Fibroblast of pulmonary artery (primary cell): Measurements from ENCODE around the gene AMPD3.
A peak's percentile ranks its signal among the peaks of the same experiment; 100 is the strongest.

Source experiments
- DNase-seq: peaks from one replicate; pipeline ENCODE4 v3.0.0-alpha.2; 2010; ENCODE audit warnings: low read depth
- H3K4me3 ChIP-seq: replicated peaks from 2 replicates; pipeline ENCODE4 v1.5.1; 2011; ENCODE audit warnings: low read depth, mild to moderate bottlenecking, control low read depth, low read length, moderate library complexity
- TF ChIP-seq, protein P1 (sequence below): IDR thresholded peaks from 2 replicates; pipeline ENCODE4 v1.5.1; 2011; ENCODE audit warnings: mild to moderate bottlenecking, control low read depth, low read length, inconsistent platforms; ENCODE audit errors: missing control alignments

Gene AMPD3

DNA sequence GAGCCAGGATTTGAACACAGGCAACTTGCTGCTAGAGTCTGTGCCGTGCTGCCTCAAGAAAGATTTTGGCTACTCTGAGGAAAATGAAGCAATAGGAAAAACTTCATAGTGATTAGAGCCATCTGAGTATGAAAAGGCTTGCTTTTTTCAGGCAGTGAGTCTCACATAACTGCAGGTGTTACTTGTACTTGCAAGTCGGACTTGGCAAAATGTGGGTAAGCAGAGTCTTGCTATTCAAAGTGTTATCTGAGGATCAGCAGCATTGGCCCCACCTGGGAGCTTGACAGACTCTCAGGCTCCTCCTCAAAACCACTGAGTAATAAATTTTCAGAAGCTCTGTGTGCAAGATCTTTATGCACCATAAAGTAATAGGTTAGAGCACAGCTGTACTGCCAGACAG is 67.9 kb downstream of the AMPD3 start:
- no peak overlapping the region for H3K4me3 ChIP-seq
- no peak for DNase-seq
- TF ChIP-seq, protein P1, sequence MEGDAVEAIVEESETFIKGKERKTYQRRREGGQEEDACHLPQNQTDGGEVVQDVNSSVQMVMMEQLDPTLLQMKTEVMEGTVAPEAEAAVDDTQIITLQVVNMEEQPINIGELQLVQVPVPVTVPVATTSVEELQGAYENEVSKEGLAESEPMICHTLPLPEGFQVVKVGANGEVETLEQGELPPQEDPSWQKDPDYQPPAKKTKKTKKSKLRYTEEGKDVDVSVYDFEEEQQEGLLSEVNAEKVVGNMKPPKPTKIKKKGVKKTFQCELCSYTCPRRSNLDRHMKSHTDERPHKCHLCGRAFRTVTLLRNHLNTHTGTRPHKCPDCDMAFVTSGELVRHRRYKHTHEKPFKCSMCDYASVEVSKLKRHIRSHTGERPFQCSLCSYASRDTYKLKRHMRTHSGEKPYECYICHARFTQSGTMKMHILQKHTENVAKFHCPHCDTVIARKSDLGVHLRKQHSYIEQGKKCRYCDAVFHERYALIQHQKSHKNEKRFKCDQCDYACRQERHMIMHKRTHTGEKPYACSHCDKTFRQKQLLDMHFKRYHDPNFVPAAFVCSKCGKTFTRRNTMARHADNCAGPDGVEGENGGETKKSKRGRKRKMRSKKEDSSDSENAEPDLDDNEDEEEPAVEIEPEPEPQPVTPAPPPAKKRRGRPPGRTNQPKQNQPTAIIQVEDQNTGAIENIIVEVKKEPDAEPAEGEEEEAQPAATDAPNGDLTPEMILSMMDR = no peak

DNA sequence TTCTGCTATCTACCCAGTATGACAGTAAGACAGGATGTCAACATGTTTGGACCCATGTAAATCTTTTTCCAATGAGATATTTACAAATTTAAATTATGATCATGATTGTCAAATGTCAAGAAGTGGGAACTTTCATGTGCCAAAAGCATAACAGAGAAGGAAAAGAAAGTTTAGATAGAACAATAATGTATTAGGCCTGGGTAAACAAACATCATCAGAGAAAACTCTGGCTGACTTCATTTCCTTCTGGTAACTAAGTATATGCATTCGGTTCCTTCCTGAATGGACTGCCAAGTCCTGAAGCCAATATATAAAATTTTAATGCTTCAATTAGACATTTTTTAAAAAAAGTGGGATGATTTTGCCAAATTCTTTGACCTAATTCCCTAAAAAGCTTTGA is 69.4 kb downstream of the AMPD3 start:
- peak; percentile 22 for DNase-seq
- TF ChIP-seq, protein P1 = no peak
- no peak overlapping the region for H3K4me3 ChIP-seq

DNA sequence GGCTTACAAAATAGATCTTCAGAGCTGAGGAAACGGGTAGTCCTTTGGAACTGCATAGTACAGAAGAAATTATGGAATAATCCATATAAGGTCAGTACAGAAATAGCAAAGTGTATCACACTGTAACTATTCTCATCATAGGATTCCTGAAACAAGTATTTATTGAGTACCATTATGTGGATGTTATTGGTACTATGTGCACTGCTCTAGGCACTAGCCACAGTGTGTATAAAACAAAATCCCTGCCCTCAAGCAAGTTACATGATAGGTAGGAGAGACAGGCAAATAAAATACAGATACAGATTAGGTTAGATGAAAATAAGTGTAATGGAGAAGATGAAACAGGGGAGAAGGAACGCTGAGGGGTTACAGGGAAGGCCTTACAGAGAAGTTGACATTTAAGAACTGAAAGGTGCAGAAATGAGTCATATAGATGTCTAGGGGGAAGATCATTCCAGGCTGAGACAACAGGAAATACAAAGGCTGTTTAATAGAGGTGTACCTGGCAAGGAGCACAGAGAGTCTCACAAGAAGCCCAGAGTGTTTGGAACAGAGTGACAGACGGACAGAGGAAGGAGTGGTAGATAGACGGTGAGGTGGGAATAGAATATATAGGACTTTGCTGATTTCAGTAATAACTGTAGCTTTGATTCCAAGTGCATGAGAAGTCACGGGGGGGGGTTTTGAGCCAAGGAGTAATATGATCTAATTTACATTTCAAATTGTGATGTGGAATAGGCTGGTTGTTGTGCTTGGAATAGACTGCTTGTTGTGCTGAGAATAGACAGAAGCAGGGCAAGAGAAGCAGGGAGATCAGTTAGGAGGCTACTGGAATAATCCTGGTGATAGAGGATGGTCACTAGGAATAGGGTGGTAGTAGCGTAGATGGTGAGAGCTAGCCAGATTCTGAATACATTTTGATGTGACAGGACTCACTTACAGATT is 72.2 kb downstream of the AMPD3 start:
- DNase-seq = no peak
- no peak overlapping the region for H3K4me3 ChIP-seq
- TF ChIP-seq, protein P1 = no peak

DNA sequence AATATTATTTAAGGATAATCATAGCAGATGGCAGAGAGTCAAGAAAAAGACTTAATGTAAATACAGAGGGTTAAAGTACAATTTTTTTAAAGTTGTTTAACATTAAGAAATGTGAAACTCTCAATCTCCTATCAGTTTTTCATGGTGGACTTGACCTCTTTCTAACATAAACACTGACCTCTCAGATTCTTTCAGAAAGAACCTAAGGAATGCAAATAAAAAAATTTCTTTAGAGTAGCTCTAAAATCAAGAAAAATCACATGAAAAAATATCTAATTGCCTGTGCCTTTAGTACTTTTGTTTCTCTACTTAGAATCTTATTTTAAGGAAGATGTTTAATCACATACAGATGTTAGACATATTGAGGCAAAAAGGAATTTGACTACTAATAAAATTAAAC is 73.1 kb downstream of the AMPD3 start:
- DNase-seq = no peak
- TF ChIP-seq, protein P1 = no peak
- no peak overlapping the region for H3K4me3 ChIP-seq

DNA sequence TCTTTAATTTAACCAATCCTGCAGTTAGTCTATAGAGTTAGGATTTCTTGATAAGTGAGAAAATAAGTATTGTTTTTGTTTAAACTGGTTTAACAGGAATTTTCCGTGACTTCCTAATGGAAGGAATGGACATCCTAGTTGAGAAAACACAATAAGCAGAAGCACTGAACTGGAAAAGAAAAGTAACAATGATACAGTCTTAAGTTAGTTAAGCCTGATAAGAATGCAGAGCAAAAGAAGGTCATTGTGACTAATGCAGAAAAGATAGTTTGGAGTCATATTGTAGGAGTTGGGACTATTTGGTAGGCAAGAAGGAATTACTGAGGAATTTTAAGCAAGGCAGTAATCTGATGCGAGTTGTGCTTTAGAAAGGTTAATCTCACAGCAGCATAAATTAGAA is 74.2 kb downstream of the AMPD3 start:
- H3K4me3 ChIP-seq = no peak overlapping the region
- DNase-seq = no peak
- TF ChIP-seq, protein P1 = no peak

DNA sequence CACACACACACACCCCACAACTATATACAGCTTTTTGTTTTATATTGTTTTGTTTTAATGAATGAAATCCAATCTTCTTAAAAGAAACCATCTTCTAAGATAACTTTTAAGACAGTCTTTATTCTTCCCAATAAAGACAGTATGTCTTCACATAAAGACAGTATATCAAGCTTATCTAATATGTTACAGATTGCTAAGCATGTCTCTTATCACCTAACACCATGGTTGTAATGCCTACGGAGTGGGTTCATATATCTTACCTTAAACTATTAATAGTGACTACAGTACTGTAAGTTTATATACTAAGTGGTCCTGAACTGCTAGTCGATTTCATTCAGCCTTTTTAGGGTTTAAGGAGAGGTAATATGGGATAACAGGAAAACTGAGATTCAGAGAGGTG is 77.5 kb downstream of the AMPD3 start:
- no peak for DNase-seq
- no peak overlapping the region for H3K4me3 ChIP-seq
- TF ChIP-seq, protein P1 = no peak

DNA sequence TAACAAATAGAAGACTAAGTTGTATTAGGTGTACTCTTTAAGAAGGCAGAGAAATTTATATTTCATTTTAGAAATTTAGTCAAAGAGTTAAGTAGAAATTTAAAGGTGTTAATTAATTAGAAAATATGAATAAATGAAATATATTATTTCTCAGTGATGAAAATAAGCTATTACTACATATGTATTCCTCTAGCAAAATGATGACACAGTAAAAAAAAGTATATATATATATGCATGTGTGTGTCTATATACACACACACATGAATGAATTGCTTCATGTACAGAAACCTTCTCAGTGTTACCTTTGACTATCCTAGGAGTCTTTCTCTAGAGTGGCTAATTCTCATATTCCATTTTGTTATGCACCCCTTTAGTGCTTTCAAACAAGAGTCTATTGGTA is 78.3 kb downstream of the AMPD3 start:
- H3K4me3 ChIP-seq = no peak overlapping the region
- DNase-seq = no peak
- TF ChIP-seq, protein P1 = no peak
